GM23248 (cell line): ENCODE measurements around the gene GON4L. TPM values are rescaled to one million over a fixed set of nuclear protein-coding genes. Genes with fewer than 3 reads are reported as not detected.

Experiments
- DNase-seq: peaks from one replicate; pipeline ENCODE4 v3.0.0-alpha.2; 2015
- H2AFZ ChIP-seq: fragments of 200-600 bp; sonication (generic); 2 replicates; pipeline ENCODE4 v1.6.1; 2016; ENCODE audit warnings: antibody characterized with exemption
- H3F3A ChIP-seq: fragments of 200-600 bp; sonication (generic); 2 replicates; pipeline ENCODE4 v1.6.1; 2016; ENCODE audit warnings: mild to moderate bottlenecking, antibody characterized with exemption, mixed run types; ENCODE audit not compliant: insufficient read depth
- H3K27ac ChIP-seq: fragments of 200-600 bp; sonication (generic); 2 replicates; pipeline ENCODE4 v1.5.1; 2016; ENCODE audit warnings: mild to moderate bottlenecking
- H3K27me3 ChIP-seq: fragments of 200-600 bp; sonication (generic); replicated peaks from 2 replicates; pipeline ENCODE4 v1.6.1; 2016; ENCODE audit warnings: mild to moderate bottlenecking; ENCODE audit not compliant: insufficient read depth
- H3K36me3 ChIP-seq: fragments of 200-600 bp; sonication (generic); 2 replicates; pipeline ENCODE4 v1.6.1; 2016; ENCODE audit warnings: low read depth, mild to moderate bottlenecking
- H3K4me1 ChIP-seq: fragments of 200-600 bp; sonication (generic); 2 replicates; pipeline ENCODE4 v1.6.1; 2016; ENCODE audit warnings: mild to moderate bottlenecking; ENCODE audit not compliant: insufficient read depth
- H3K4me2 ChIP-seq: fragments of 200-600 bp; sonication (generic); one replicate; pipeline ENCODE4 v1.6.1; 2016; ENCODE audit warnings: mild to moderate bottlenecking; ENCODE audit not compliant: unreplicated experiment
- H3K4me3 ChIP-seq: fragments of 200-600 bp; sonication (generic); 2 replicates; pipeline ENCODE4 v1.5.1; 2016; ENCODE audit warnings: mild to moderate bottlenecking
- H3K79me2 ChIP-seq: fragments of 200-600 bp; sonication (generic); 2 replicates; pipeline ENCODE4 v1.6.1; 2016; ENCODE audit warnings: mild to moderate bottlenecking; ENCODE audit not compliant: insufficient read depth
- H3K9ac ChIP-seq: fragments of 200-600 bp; sonication (generic); 2 replicates; pipeline ENCODE4 v1.6.1; 2016; ENCODE audit warnings: mild to moderate bottlenecking
- H3K9me2 ChIP-seq: fragments of 200-600 bp; sonication (generic); 2 replicates; pipeline ENCODE4 v1.6.1; 2016; ENCODE audit warnings: mixed run types, mild to moderate bottlenecking, moderate library complexity; ENCODE audit not compliant: insufficient read depth
- H3K9me3 ChIP-seq: fragments of 200-600 bp; sonication (generic); one replicate; pipeline ENCODE4 v1.6.1; 2017; ENCODE audit warnings: low read depth
- H4K20me1 ChIP-seq: fragments of 200-600 bp; sonication (generic); 2 replicates; pipeline ENCODE4 v1.6.0; 2016; ENCODE audit not compliant: insufficient read depth
- EZH2 ChIP-seq: fragments of 200-600 bp; sonication (generic); IDR thresholded peaks from 2 replicates; pipeline ENCODE4 v1.6.1; 2018; ENCODE audit warnings: antibody characterized with exemption, mild to moderate bottlenecking; ENCODE audit not compliant: insufficient read depth, poor library complexity, severe bottlenecking
- EZH2phosphoT487 ChIP-seq: fragments of 200-600 bp; sonication (generic); IDR thresholded peaks from 2 replicates; pipeline ENCODE4 v1.6.1; 2018; ENCODE audit warnings: antibody characterized with exemption, moderate library complexity, mild to moderate bottlenecking, low read depth; ENCODE audit not compliant: insufficient read depth
- WGBS, 2 experiments: methylation state at CpG; one replicate each; pipeline ENCODE4 v1.1.6; 2015 to 2017; ENCODE audit warnings: low lambda C conversion rate in 2 of 2, low coverage in 1 of 2; ENCODE audit errors: missing lambda C conversion rate in 2 of 2; 5-methylcytosine and 5-hydroxymethylcytosine counted together
- in situ Hi-C: fragments of 300-500 bp; cut with MboI; formaldehyde crosslinking; loops from 2 replicates; pipeline ENCODE4 v1.15.0; 2020
- polyA plus RNA-seq: library from polyadenylated mRNA; unstranded; fragments of >200 nt; fragmentation: Nextera tagmentation; extraction: Ambion mirVana; gene quantifications from 2 replicates; pipeline ENCODE4 v1.2.1, GENCODE V29; 2016
- total RNA-seq: library from RNA; depleted of rRNA; stranded (reverse); fragments of >200 nt; shearing (Covaris generic); gene quantifications from 2 replicates; pipeline ENCODE4 v1.2.3, GENCODE V29; 2014

Gene GON4L
- total and polyA plus RNA-seq, 2 experiments from 2014 or later: 20.4 to 30.3 TPM

- Histone ChIP-seq H3K27me3 (no peaks in the 10 kb centered on the region), H3K4me3 (no peak overlapping the region), H3K9ac (no peak overlapping the region), H3K36me3 (peaks cover 26% of the 10 kb centered on the region), H3K79me2 (peaks cover 100% of the 10 kb centered on the region), H3K9me2 (no peaks in the 10 kb centered on the region), H2AFZ (no peak overlapping the region), H3F3A (no peaks in the 10 kb centered on the region), H4K20me1 (no peaks in the 10 kb centered on the region; the same call in 1 of the 2 replicates), H3K4me2 (no peak overlapping the region), H3K4me1 (no peaks in the 10 kb centered on the region), H3K27ac (no peak overlapping the region), H3K9me3 (no peaks in the 10 kb centered on the region)
- no peak for TF ChIP-seq EZH2phosphoT487
- no peak for TF ChIP-seq EZH2
- peak; percentile 21 for DNase-seq
- WGBS, 2 experiments: 85 to 90% methylated on average over 3 of the region's 3 CpGs
- in situ Hi-C loops: no loop called here
Observed at GRCh38 chr1:155850345-155850744, 6.7 kb downstream of the GON4L start.

- no peak for DNase-seq
- Histone ChIP-seq H2AFZ (no peak overlapping the region), H3K9me3 (no peaks in the 10 kb centered on the region), H3K4me2 (no peak overlapping the region), H3K9ac (no peak overlapping the region), H3K9me2 (no peaks in the 10 kb centered on the region), H3K4me3 (no peak overlapping the region), H3K27me3 (no peaks in the 10 kb centered on the region), H3K4me1 (0 out of 2 replicates have a peak, but pooled peaks cover 5% of the 10 kb centered on the region), H3F3A (no peaks in the 10 kb centered on the region), H3K27ac (no peak overlapping the region), H3K79me2 (peaks cover 100% of the 10 kb centered on the region), H4K20me1 (no peaks in the 10 kb centered on the region; the same call in 1 of the 2 replicates), H3K36me3 (peaks cover 17% of the 10 kb centered on the region)
- in situ Hi-C loops: no loop called here
- TF ChIP-seq EZH2 (no peak), EZH2phosphoT487 (no peak)
- WGBS, 2 experiments: 100% methylated on average over 1 of the region's 1 CpG
Observed at GRCh38 chr1:155847823-155848529, 9.0 kb downstream of the GON4L start.

DNA sequence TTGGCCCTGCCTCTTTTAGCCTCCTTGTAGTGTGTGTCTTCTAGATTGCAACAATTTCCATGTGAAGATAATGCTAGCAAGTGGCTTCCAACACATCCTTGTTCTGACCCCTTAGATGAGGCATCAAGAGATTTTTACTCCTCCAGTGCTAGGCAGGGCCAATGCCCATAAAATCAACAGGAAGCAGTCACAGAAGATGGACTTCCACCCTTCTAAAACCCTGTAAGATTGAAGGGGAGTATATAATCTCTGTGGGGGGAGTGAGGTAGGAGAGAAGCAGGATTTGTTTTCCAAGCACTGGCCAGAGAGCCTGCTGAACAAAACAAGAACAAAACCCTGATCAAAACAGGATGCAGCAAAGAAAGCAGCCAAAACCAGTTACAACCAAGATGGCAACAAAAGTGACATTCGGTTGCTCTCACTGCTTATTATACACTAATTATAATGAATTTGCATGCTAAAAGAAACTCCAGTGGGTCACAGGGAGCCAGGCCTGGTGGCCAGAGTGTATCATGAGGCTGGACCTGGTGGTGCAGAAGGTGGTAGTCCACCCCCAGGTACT is 12.1 kb downstream of the GON4L start:
- Histone ChIP-seq H3K79me2 (peaks cover 100% of the 10 kb centered on the region), H4K20me1 (no peaks in the 10 kb centered on the region; the same call in 1 of the 2 replicates), H3K4me1 (0 out of 2 replicates have a peak, but pooled peaks cover 6% of the 10 kb centered on the region), H3K9me3 (no peaks in the 10 kb centered on the region), H3K27ac (no peak overlapping the region), H3K9me2 (no peaks in the 10 kb centered on the region), H3K4me3 (no peak overlapping the region), H3K4me2 (no peak overlapping the region), H3K36me3 (peaks cover 12% of the 10 kb centered on the region; the same call in 1 of the 2 replicates), H3K9ac (no peak overlapping the region), H3K27me3 (no peaks in the 10 kb centered on the region), H3F3A (no peaks in the 10 kb centered on the region), H2AFZ (no peak overlapping the region)
- in situ Hi-C loops: no loop called here
- TF ChIP-seq EZH2phosphoT487 (no peak), EZH2 (no peak)
- DNase-seq: no peak
- WGBS, 2 experiments: 50 to 67% methylated on average over 1 of the region's 1 CpG

DNA sequence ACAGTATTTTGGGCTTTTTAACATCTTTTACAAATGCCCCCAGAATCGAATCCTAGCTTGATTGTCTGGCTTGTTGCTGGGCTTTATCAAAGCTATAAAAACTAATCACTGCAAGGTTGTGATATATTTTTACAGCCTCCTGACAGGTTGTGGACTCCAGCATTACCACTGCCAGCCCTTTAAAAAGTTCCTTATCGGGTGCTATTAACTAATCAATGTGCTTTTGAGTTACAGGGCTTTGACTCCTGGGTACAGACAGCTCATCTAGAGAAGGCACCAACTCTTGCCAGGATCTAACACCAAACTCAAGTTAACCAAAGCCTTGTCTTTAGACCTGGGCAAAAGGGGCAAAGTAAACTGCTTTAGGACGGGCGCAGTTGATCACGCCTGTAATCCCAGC is 16.6 kb downstream of the GON4L start:
- in situ Hi-C loops: no loop called here
- no peaks in the 10 kb centered on the region; the same call in 1 of the 2 replicates for H4K20me1 ChIP-seq
- no peak for DNase-seq

More for the DNA sequence above, 16.6 kb downstream of the GON4L start:
- H3K27ac ChIP-seq: no peak overlapping the region
- no peaks in the 10 kb centered on the region for H3K9me3 ChIP-seq
- no peak overlapping the region for H3K4me2 ChIP-seq
- peaks cover 100% of the 10 kb centered on the region for H3K79me2 ChIP-seq
- TF ChIP-seq EZH2 (no peak), EZH2phosphoT487 (no peak)
- H3K4me1 ChIP-seq: 0 out of 2 replicates have a peak, but pooled peaks cover 6% of the 10 kb centered on the region
- H3F3A ChIP-seq: no peaks in the 10 kb centered on the region
- no peak overlapping the region for H2AFZ ChIP-seq
- H3K4me3 ChIP-seq: no peak overlapping the region
- peaks cover 6% of the 10 kb centered on the region; the same call in 1 of the 2 replicates for H3K36me3 ChIP-seq
- H3K9ac ChIP-seq: no peak overlapping the region
- H3K9me2 ChIP-seq: no peaks in the 10 kb centered on the region
- H3K27me3 ChIP-seq: no peaks in the 10 kb centered on the region
- 89 to 91% methylated on average over 5 of the region's 5 CpGs for WGBS, 2 experiments
